Calu3 (cell line): ENCODE results near the gene RAB10. TPM values are rescaled to one million over a fixed set of nuclear protein-coding genes. Genes with fewer than 3 reads are reported as not detected.
"Not testable (repeated sequence)": the region's sequence is repeated elsewhere in the genome, so short reads cannot be mapped to it uniquely, and the experiment has no call there.

ENCODE experiments used
- BruUV-seq: library from RNA; stranded (reverse); fragments of 400-500 nt; replicated peaks from 2 replicates; lab custom pipeline; 2021; lab: Mats Ljungman, UMichigan
- CTCF ChIA-PET: fragments of 300-600 bp; sonication (Branson Sonifier 250); formaldehyde crosslinking; loops from one replicate; lab custom pipeline; 2022; ENCODE audit warnings: antibody characterized with exemption; lab: Charles Lee
- DNase-seq: peaks from one replicate; pipeline ENCODE4 v3.0.0; 2022
- H3K27ac Mint-ChIP-seq: one replicate; pipeline ENCODE4 v1.8.0; 2022; ENCODE audit warnings: mixed read lengths; ENCODE audit not compliant: unreplicated experiment
- H3K27me3 Mint-ChIP-seq: one replicate; pipeline ENCODE4 v1.8.0; 2022; ENCODE audit warnings: mixed read lengths; ENCODE audit not compliant: unreplicated experiment
- H3K36me3 Mint-ChIP-seq: one replicate; pipeline ENCODE4 v1.8.0; 2022; ENCODE audit warnings: mild to moderate bottlenecking, moderate library complexity, mixed read lengths; ENCODE audit not compliant: insufficient read depth, unreplicated experiment
- H3K4me1 Mint-ChIP-seq: one replicate; pipeline ENCODE4 v1.8.0; 2022; ENCODE audit warnings: mild to moderate bottlenecking, low read depth, mixed read lengths; ENCODE audit not compliant: unreplicated experiment
- H3K4me3 Mint-ChIP-seq: one replicate; pipeline ENCODE4 v1.8.0; 2022; ENCODE audit warnings: mild to moderate bottlenecking, low read depth, moderate library complexity, mixed read lengths; ENCODE audit not compliant: unreplicated experiment
- H3K9me3 Mint-ChIP-seq: one replicate; pipeline ENCODE4 v1.8.0; 2022; ENCODE audit warnings: low read depth, mixed read lengths; ENCODE audit not compliant: unreplicated experiment
- intact Hi-C: fragments of 100-400 bp; cut with micrococcal nuclease; formaldehyde crosslinking; loops from one replicate; pipeline ENCODE4 v1.10.0; 2022; ENCODE audit not compliant: unreplicated experiment
- total RNA-seq: library from RNA; stranded (reverse); gene quantifications from 2 replicates; pipeline ENCODE4 v1.2.3, GENCODE V29; 2022
- TF ChIP-seq, protein P1 (sequence below): fragments of 200-600 bp; IDR thresholded peaks from one replicate; pipeline ENCODE4 v1.8.0; 2022; ENCODE audit warnings: antibody characterized with exemption; ENCODE audit not compliant: unreplicated experiment

The RAB10 gene
- total RNA-seq, 1 experiment from 2014 or later, result 149 TPM

DNA sequence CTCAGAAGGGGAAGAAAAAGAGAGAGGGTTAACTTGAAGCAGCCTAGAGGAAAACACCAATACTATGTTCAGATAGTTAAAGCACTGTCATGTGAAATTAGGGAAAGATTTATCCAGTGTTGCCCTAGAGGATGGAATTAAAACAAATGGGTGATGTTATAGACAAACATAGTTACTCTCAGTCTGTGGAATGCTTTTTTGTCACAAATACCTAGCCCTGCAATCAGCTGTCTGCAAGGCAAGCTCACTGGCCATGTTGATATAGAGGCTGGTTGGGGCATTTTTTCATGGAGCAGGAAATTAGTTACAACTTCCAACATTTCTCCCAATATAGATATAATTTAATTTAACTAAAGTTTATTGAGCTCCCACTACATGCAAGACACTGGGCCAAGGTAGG is 8.4 kb upstream of the RAB10 start:
- intact Hi-C loops, result no loop called here
- Mint-ChIP-seq H3K36me3 (no peaks in the 10 kb centered on the region), H3K4me1 (no peaks in the 10 kb centered on the region), H3K4me3 (no peak overlapping the region), H3K27ac (no peak overlapping the region), H3K9me3 (no peaks in the 10 kb centered on the region), H3K27me3 (no peaks in the 10 kb centered on the region)
- TF ChIP-seq, protein P1, sequence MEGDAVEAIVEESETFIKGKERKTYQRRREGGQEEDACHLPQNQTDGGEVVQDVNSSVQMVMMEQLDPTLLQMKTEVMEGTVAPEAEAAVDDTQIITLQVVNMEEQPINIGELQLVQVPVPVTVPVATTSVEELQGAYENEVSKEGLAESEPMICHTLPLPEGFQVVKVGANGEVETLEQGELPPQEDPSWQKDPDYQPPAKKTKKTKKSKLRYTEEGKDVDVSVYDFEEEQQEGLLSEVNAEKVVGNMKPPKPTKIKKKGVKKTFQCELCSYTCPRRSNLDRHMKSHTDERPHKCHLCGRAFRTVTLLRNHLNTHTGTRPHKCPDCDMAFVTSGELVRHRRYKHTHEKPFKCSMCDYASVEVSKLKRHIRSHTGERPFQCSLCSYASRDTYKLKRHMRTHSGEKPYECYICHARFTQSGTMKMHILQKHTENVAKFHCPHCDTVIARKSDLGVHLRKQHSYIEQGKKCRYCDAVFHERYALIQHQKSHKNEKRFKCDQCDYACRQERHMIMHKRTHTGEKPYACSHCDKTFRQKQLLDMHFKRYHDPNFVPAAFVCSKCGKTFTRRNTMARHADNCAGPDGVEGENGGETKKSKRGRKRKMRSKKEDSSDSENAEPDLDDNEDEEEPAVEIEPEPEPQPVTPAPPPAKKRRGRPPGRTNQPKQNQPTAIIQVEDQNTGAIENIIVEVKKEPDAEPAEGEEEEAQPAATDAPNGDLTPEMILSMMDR, result no peak
- no TSS peak for BruUV-seq
- DNase-seq, result no peak
- CTCF ChIA-PET, result interaction anchor here (0.6 kb wide), 1 partner anchor 23 kb away, joined by 3 read pairs; no protein-coding TSS in a partner anchor

DNA sequence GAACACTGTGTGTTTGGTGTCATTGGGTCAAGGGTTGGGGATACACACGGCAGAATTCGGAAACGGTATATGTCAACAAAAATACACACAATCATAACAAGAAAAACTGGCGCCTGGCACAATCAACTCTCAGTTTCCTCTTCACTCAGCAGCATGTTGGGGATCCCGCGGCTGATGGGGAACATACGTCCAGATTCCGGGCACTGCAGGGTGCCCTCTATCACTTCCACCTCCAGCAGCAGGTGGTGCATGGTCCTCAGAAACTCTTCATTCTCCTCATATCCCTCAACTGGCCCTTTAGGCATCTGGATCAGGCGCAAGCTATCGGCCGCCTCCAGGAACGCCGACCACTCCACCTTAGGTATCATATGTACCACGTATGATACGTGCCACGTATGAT is 5.8 kb upstream of the RAB10 start:
- BruUV-seq, DNase-seq, H3K4me3 Mint-ChIP-seq, H3K27ac Mint-ChIP-seq, H3K9me3 Mint-ChIP-seq, H3K27me3 Mint-ChIP-seq, CTCF ChIA-PET, intact Hi-C loops: not testable (repeated sequence)
- Mint-ChIP-seq H3K36me3 (peaks cover 13% of the 10 kb centered on the region), H3K4me1 (peaks cover 13% of the 10 kb centered on the region)

DNA sequence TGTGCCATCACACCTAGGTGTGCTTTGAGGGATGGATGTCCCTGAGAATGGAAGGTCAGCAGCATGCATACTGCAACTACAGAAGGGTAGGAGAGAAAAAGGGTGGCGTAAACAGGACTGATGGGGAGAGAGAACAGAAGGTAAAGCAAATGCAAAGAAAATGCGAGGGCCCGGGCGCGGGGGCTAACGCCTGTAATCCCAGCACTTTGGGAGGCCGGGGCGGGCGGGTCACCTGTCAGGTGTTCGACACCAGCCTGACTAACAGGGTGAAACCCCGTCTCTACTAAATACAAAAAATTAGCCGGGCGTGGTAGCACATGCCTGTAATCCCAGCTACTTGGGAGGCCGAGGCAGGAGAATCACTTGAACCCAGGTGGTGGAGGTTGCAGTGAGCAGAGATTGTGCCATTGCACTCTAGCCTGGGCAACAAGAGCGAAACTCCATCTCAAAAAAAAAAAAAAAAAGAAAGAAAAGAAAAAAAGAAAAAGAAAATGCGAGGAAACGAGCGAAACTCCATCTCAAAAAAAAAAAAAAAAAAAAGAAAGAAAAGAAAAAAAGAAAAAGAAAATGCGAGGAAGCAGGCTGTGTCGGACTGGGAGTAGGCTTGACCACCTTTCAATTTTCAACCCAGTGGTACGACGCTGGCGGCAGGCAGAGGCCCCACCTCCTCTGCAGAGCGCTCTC is 1.2 kb upstream of the RAB10 start:
- H3K9me3 Mint-ChIP-seq, DNase-seq, BruUV-seq, H3K27me3 Mint-ChIP-seq, intact Hi-C loops: not testable (repeated sequence)
- Mint-ChIP-seq H3K27ac (peak overlapping the region; percentile 68), H3K4me1 (peaks cover 13% of the 10 kb centered on the region), H3K36me3 (peaks cover 60% of the 10 kb centered on the region), H3K4me3 (peak overlapping the region; percentile 77)
- CTCF ChIA-PET, result interaction anchor here (0.6 to 4.3 kb wide), 7 partner anchors 9 to 267 kb away, joined by 3 to 19 read pairs (median 4); no protein-coding TSS in a partner anchor

DNA sequence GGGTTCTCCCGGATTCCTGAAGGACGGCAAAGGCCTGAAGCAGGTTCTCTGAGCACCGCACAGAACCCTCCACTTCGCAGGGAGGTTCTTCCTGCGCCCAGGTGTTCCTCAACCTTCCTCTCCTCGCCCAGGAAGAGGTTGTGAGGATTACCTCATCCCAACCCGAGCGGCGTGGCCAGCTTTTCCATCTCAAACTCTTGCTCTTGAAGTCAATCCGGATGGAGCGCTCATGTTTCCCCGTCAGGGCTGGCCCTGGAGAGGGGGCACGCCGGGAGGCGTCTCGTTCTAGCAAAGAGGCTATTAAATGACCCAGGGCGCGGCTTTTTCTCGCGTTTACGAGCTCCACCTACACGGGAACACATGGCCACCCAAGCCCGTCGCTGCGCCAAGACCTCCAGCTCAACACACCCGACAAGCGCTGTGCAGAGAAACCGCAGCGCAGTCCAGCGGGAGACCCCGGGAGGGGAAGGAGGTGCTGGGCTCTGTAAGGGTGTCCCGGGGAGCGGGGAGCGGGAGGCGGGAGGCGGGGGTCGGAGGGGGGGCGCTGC is 540 bp upstream of the RAB10 start:
- intact Hi-C loops, result no loop called here
- Mint-ChIP-seq H3K4me3 (peak overlapping the region; percentile 77), H3K27me3 (no peaks in the 10 kb centered on the region), H3K36me3 (peaks cover 66% of the 10 kb centered on the region), H3K9me3 (no peaks in the 10 kb centered on the region), H3K27ac (peak overlapping the region; percentile 68), H3K4me1 (peaks cover 13% of the 10 kb centered on the region)
- TF ChIP-seq, protein P1, result no peak
- CTCF ChIA-PET, result interaction anchor here (0.6 to 4.3 kb wide), 11 partner anchors 10 to 267 kb away, joined by 3 to 19 read pairs (median 4); no protein-coding TSS in a partner anchor
- peak; percentile 74 for DNase-seq
- BruUV-seq, result TSS peak; percentile 85

DNA sequence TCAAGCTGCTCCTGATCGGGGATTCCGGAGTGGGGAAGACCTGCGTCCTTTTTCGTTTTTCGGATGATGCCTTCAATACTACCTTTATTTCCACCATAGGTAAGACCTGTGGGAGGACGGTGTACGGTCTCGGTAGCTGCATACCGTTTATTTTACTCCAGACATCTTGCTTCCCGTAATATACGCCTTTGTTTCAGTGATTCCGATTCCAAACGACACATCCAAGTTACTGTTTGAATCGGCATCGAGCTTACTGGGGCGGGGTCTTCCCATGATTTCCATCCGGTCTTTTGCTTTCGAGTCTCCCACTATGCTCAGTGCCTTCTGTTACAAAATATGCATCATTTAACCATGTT is 731 bp downstream of the RAB10 start:
- Mint-ChIP-seq H3K4me3 (peak overlapping the region; percentile 77), H3K9me3 (no peaks in the 10 kb centered on the region), H3K27me3 (no peaks in the 10 kb centered on the region), H3K4me1 (peaks cover 13% of the 10 kb centered on the region), H3K36me3 (peaks cover 68% of the 10 kb centered on the region), H3K27ac (peak overlapping the region; percentile 68)
- TF ChIP-seq, protein P1, result no peak
- no peak for DNase-seq
- BruUV-seq, result no TSS peak
- CTCF ChIA-PET, result interaction anchor here (1.1 to 4.3 kb wide), 6 partner anchors 16 to 43 kb away, joined by 3 to 19 read pairs (median 6); no protein-coding TSS in a partner anchor
- intact Hi-C loops, result no loop called here
